Pancreas (tissue), 10 donors: Measurements from ENCODE around the gene CCDC50. TPM values are rescaled to one million over a fixed set of nuclear protein-coding genes. Genes with fewer than 3 reads are reported as not detected.

Experiments used
- ATAC-seq, 4 donors: fragments of 200-7000 bp; cut with Tn5 transposase; one replicate each; pipeline versions ENCODE4 v1.8.0 to v1.9.1; 2020; ENCODE audit warnings: mild to moderate bottlenecking in 4 of 4, moderate library complexity in 4 of 4
- DNase-seq, 6 donors: peaks; one replicate each; pipeline ENCODE4 v3.0.0-alpha.2; 2020
- FAIRE-seq: peaks from 2 replicates; lab custom pipeline; 2012; peaks lifted over from hg19 to GRCh38; lab: Jason Lieb, UNC
- H3K27ac ChIP-seq, 4 donors: fragments of 200-600 bp; sonication (generic); 1 replicate in 3 of 4; 2 replicates in 1 of 4; pipeline versions ENCODE4 v1.5.0 to v1.8.0; 2020
- H3K27me3 ChIP-seq, 4 donors: fragments of 200-600 bp; one replicate each; pipeline ENCODE4 v1.8.0; 2021
- H3K36me3 ChIP-seq, 3 donors: fragments of 200-600 bp; sonication (generic) in 1 of 3; one replicate each; pipeline versions ENCODE4 v1.5.0 to v1.8.0; 2020 to 2021
- H3K4me1 ChIP-seq, 3 donors: fragments of 200-600 bp; one replicate each; pipeline ENCODE4 v1.8.0; 2021
- H3K4me3 ChIP-seq, 4 donors: fragments of 200-600 bp; sonication (generic) in 2 of 4; one replicate each; pipeline versions ENCODE4 v1.5.0 to v1.8.0; 2020 to 2021
- H3K9me3 ChIP-seq, 4 donors: fragments of 200-600 bp; one replicate each; pipeline ENCODE4 v1.8.0; 2021
- CTCF ChIP-seq, 4 donors: fragments of 200-600 bp; sonication (generic) in 3 of 4; IDR thresholded peaks; one replicate each; pipeline versions ENCODE4 v1.5.0 to v1.8.0; 2021; ENCODE audit warnings: antibody characterized with exemption in 4 of 4
- WGBS, 2 donors: extraction: QIAGEN DNeasy Blood & Tissue Kit; methylation state at CpG; one replicate each; pipeline ENCODE4 v1.1.7; 2013; 5-methylcytosine and 5-hydroxymethylcytosine counted together
- intact Hi-C, 3 donors: fragments of 100-400 bp; cut with DNase I; formaldehyde crosslinking; loops; one replicate each; pipeline versions ENCODE4 v1.11.1 to v1.14.2; 2022
- polyA plus RNA-seq, 2 donors: library from polyadenylated mRNA; stranded (reverse); fragments of 200-250 nt; gene quantifications; one replicate each; pipeline ENCODE4 v1.2.3, GENCODE V29; 2013
- total RNA-seq, 6 donors: library from RNA; stranded (reverse); fragmentation: NEBNext Ultra II Directional in 4 of 6; extraction: Animal tissue kit (Norgen Biotek cat#: 25700) in 4 of 6; gene quantifications; one replicate each; pipeline versions ENCODE4 v1.2.1 to v1.2.4, GENCODE V29; 2021 to 2023
- donor health status: healthy with polysubstance abuse.
- donor health status: DM: no; HTN: no; CAD: no; lungs with moderate emphysema.
- donor health status: DM: no; HTN: no; CAD: no.
- donor health status: control.
- donor health status: control.
- donor health status: Bipolar disorder and iron deficiency.
- donor health status: DM: yes; HTN: yes; CAD: no.
- donor health status: DM: no; HTN: no; CAD: no.
- donor health status: DM: no; HTN: no; CAD: no.
- donor health status: DM: yes; HTN: yes; CAD: no.

CCDC50 gene
- total and polyA plus RNA-seq, 8 donors = 24.5 to 44.4 (median 30.4) TPM

- no peaks in the 10 kb centered on the region for H3K9me3 ChIP-seq
- FAIRE-seq = no peak
- H3K27ac ChIP-seq = no peak overlapping the region
- intact Hi-C loops = no loop called here
- H3K27me3 ChIP-seq = no peaks in the 10 kb centered on the region
- DNase-seq = no peak
- no peak overlapping the region for H3K4me3 ChIP-seq
- H3K4me1 ChIP-seq = no peaks in the 10 kb centered on the region
- ATAC-seq = no peak
- WGBS, 2 donors = 75 to 90% methylated on average over 2 of the region's 2 CpGs
- TF ChIP-seq CTCF (IDR thresholded peaks at IDR 0.05) = no peak
- H3K36me3 ChIP-seq = no peaks in the 10 kb centered on the region
Measured at GRCh38 chr3:191283400-191283799, 45.8 kb upstream of the CCDC50 start.

- no peak for TF ChIP-seq CTCF (IDR thresholded peaks at IDR 0.05)
- DNase-seq = no peak
- H3K27ac ChIP-seq = no peak overlapping the region
- no peaks in the 10 kb centered on the region for H3K27me3 ChIP-seq
- H3K4me3 ChIP-seq = no peak overlapping the region
- no peak for ATAC-seq
- no peaks in the 10 kb centered on the region for H3K9me3 ChIP-seq
- intact Hi-C loops = no loop called here
- WGBS, 2 donors = 59 to 66% methylated on average over 4 of the region's 4 CpGs
- FAIRE-seq = no peak
- no peaks in the 10 kb centered on the region for H3K36me3 ChIP-seq
- no peaks in the 10 kb centered on the region for H3K4me1 ChIP-seq
Measured at GRCh38 chr3:191290311-191291025, 38.7 kb upstream of the CCDC50 start.

GRCh38 chr3:191292243-191293015 is 36.8 kb upstream of the CCDC50 start:
- no peak overlapping the region for H3K4me3 ChIP-seq
- DNase-seq (no peak), FAIRE-seq (peak; percentile 51), ATAC-seq (no peak)
- H3K9me3 ChIP-seq = no peaks in the 10 kb centered on the region
- intact Hi-C loops = no loop called here
- TF ChIP-seq CTCF (IDR thresholded peaks at IDR 0.05) = no peak
- no peaks in the 10 kb centered on the region for H3K4me1 ChIP-seq
- H3K27me3 ChIP-seq = no peaks in the 10 kb centered on the region
- H3K36me3 ChIP-seq = no peaks in the 10 kb centered on the region
- 63 to 67% methylated on average over 5 of the region's 5 CpGs for WGBS, 2 donors
- H3K27ac ChIP-seq = no peak overlapping the region

GRCh38 chr3:191294291-191294690 is 34.9 kb upstream of the CCDC50 start:
- no peak for FAIRE-seq
- WGBS, 2 donors = 86% methylated on average over 1 of the region's 1 CpG
- intact Hi-C loops = no loop called here

More at GRCh38 chr3:191294291-191294690, 34.9 kb upstream of the CCDC50 start:
- H3K27me3 ChIP-seq = no peaks in the 10 kb centered on the region
- ATAC-seq = no peak
- no peaks in the 10 kb centered on the region for H3K4me1 ChIP-seq
- H3K27ac ChIP-seq = no peak overlapping the region
- no peak for DNase-seq
- no peak overlapping the region for H3K4me3 ChIP-seq
- no peaks in the 10 kb centered on the region for H3K36me3 ChIP-seq
- no peak for TF ChIP-seq CTCF (IDR thresholded peaks at IDR 0.05)
- H3K9me3 ChIP-seq = no peaks in the 10 kb centered on the region
